ENCODE results near the gene SPSB3.

The SPSB3 gene

DNA sequence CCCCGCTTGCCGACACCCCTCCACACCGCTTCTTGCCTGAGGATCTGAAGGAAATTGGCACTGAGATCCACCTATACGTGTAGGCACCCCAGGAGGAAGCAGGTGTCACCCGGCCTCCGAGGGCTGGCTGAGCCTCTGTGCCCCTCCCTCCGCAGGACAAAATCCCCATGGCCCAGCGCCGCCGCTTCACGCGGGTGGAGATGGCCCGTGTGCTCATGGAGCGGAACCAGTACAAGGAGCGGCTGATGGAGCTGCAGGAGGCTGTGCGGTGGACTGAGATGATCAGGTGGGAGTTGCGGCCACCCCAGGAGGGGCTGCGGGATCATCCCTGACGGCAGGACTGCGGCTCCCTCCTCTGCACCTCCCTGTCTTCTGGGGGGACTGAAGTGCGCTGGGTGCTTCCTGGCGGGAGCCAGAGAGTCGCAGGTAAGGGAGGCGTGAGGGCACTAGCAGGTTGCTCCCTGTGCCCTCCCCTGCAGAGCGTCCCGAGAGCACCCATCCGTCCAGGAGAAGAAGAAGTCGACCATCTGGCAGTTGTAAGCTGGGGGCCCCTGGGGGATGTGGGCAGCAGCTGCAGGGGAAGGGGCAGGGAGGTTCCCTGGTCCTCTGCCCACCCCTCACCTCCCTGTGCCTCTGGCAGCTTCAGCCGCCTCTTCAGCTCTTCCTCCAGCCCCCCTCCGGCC lies 20.0 kb downstream of the SPSB3 start:
- H3F3A ChIP-seq (ENCODE audit: control insufficient read depth, insufficient read depth), result no peaks in the 10 kb centered on the region
- H3K27ac ChIP-seq (ENCODE audit: low read depth, low read length), result no peak overlapping the region
- H3K4me1 ChIP-seq (ENCODE audit: control insufficient read depth, low read length), result no peaks in the 10 kb centered on the region
- no peaks in the 10 kb centered on the region for H3K9me2 ChIP-seq (replicated peaks; ENCODE audit: control insufficient read depth, low read length)
- H3K9me3 ChIP-seq (ENCODE audit: control insufficient read depth, insufficient read depth, low read length), result no peaks in the 10 kb centered on the region
- H3K4me2 ChIP-seq (ENCODE audit: low read length), result no peak overlapping the region
- peaks cover 70% of the 10 kb centered on the region for H3K36me3 ChIP-seq (ENCODE audit: control insufficient read depth, low read length)
- H4K20me1 ChIP-seq (ENCODE audit: control insufficient read depth, insufficient read depth, low read depth, low read length), result no peaks in the 10 kb centered on the region
- no peak overlapping the region for H3K4me3 ChIP-seq (ENCODE audit: low read length)
- TF ChIP-seq EZH2phosphoT487 (IDR thresholded peaks at IDR 0.05; ENCODE audit: borderline replicate concordance, low read length), result no peak
- TF ChIP-seq, protein P1, sequence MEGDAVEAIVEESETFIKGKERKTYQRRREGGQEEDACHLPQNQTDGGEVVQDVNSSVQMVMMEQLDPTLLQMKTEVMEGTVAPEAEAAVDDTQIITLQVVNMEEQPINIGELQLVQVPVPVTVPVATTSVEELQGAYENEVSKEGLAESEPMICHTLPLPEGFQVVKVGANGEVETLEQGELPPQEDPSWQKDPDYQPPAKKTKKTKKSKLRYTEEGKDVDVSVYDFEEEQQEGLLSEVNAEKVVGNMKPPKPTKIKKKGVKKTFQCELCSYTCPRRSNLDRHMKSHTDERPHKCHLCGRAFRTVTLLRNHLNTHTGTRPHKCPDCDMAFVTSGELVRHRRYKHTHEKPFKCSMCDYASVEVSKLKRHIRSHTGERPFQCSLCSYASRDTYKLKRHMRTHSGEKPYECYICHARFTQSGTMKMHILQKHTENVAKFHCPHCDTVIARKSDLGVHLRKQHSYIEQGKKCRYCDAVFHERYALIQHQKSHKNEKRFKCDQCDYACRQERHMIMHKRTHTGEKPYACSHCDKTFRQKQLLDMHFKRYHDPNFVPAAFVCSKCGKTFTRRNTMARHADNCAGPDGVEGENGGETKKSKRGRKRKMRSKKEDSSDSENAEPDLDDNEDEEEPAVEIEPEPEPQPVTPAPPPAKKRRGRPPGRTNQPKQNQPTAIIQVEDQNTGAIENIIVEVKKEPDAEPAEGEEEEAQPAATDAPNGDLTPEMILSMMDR (IDR thresholded peaks at IDR 0.05; ENCODE audit: low read depth, low read length, poor library complexity, severe bottlenecking), result no peak
- no peaks in the 10 kb centered on the region for H3K79me2 ChIP-seq (ENCODE audit: control insufficient read depth, low read length)
- no peaks in the 10 kb centered on the region for H3K27me3 ChIP-seq (ENCODE audit: control insufficient read depth, low read length)

DNA sequence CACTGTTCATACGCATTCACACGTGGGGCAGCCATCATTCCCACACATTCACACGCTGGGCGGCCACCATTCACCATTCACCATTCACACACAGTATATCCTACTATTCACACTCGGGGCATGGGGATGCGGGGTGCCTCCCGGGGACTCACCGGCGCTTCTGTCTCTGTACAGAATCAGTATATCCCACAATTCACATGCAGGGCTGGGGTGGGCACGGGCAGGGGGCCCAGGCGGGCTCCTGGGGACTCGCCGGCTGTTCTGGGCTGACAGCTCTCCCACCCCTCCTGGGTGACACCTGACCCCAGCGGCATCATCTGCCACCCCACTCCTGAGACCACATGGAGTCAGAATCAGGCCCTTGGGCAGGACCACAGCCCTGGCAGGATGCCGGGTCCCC lies 20.6 kb downstream of the SPSB3 start:
- H3K36me3 ChIP-seq (ENCODE audit: control insufficient read depth, low read length), result peaks cover 65% of the 10 kb centered on the region
- no peaks in the 10 kb centered on the region for H3F3A ChIP-seq (ENCODE audit: control insufficient read depth, insufficient read depth)

DNA sequence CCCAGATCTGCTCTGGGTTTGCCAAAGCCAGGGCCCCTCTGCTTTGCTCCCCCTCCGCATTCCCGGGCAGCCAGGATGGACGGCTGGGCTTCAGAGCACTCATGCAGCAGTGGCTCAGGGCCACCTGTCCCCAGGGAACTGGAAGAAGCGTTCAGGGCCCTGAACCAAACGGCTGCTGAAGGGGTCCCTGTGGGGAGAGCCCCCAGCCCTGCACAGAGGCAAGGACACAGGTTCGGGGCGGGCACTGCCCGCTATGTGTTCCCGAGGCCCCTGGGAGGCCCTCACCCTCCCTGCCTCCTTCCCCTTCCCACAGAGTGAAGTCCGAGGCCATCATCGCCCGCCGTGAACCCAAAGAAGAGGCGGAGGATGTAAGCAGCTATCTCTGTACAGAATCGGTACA lies 21.5 kb downstream of the SPSB3 start:
- Histone ChIP-seq H3K27me3 (ENCODE audit: control insufficient read depth, low read length) (no peaks in the 10 kb centered on the region), H3K36me3 (ENCODE audit: control insufficient read depth, low read length) (peaks cover 60% of the 10 kb centered on the region), H3K4me2 (ENCODE audit: low read length) (no peak overlapping the region), H3K27ac (ENCODE audit: low read depth, low read length) (no peak overlapping the region), H3K79me2 (ENCODE audit: control insufficient read depth, low read length) (no peaks in the 10 kb centered on the region), H3K9me2 (replicated peaks; ENCODE audit: control insufficient read depth, low read length) (no peaks in the 10 kb centered on the region), H3F3A (ENCODE audit: control insufficient read depth, insufficient read depth) (no peaks in the 10 kb centered on the region), H4K20me1 (ENCODE audit: control insufficient read depth, insufficient read depth, low read depth, low read length) (no peaks in the 10 kb centered on the region), H3K9me3 (ENCODE audit: control insufficient read depth, insufficient read depth, low read length) (no peaks in the 10 kb centered on the region), H3K4me3 (ENCODE audit: low read length) (no peak overlapping the region), H3K4me1 (ENCODE audit: control insufficient read depth, low read length) (no peaks in the 10 kb centered on the region)
- TF ChIP-seq, protein P1 (IDR thresholded peaks at IDR 0.05; ENCODE audit: low read depth, low read length, poor library complexity, severe bottlenecking), result no peak
- TF ChIP-seq EZH2phosphoT487 (IDR thresholded peaks at IDR 0.05; ENCODE audit: borderline replicate concordance, low read length), result no peak

More for the DNA sequence above, 20.6 kb downstream of the SPSB3 start:
- H3K4me2 ChIP-seq (ENCODE audit: low read length), result no peak overlapping the region
- H3K79me2 ChIP-seq (ENCODE audit: control insufficient read depth, low read length), result no peaks in the 10 kb centered on the region
- H3K27me3 ChIP-seq (ENCODE audit: control insufficient read depth, low read length), result no peaks in the 10 kb centered on the region
- no peaks in the 10 kb centered on the region for H3K9me3 ChIP-seq (ENCODE audit: control insufficient read depth, insufficient read depth, low read length)
- TF ChIP-seq EZH2phosphoT487 (IDR thresholded peaks at IDR 0.05; ENCODE audit: borderline replicate concordance, low read length), result no peak
- TF ChIP-seq, protein P1 (IDR thresholded peaks at IDR 0.05; ENCODE audit: low read depth, low read length, poor library complexity, severe bottlenecking), result no peak
- no peaks in the 10 kb centered on the region for H3K4me1 ChIP-seq (ENCODE audit: control insufficient read depth, low read length)
- no peaks in the 10 kb centered on the region for H4K20me1 ChIP-seq (ENCODE audit: control insufficient read depth, insufficient read depth, low read depth, low read length)
- no peak overlapping the region for H3K27ac ChIP-seq (ENCODE audit: low read depth, low read length)
- H3K4me3 ChIP-seq (ENCODE audit: low read length), result no peak overlapping the region
- no peaks in the 10 kb centered on the region for H3K9me2 ChIP-seq (replicated peaks; ENCODE audit: control insufficient read depth, low read length)

Data from DOHH2 (cell line).